IMR-90 (cell line): ENCODE results near the gene KRTCAP2.

Experiments used
- BHLHE40 ChIP-seq: fragments of 150-350 bp; IDR thresholded peaks from 2 replicates; pipeline ENCODE4 v1.6.1; 2016; ENCODE audit warnings: mild to moderate bottlenecking, low read depth, low read length
- FOS ChIP-seq: fragments of 150-350 bp; IDR thresholded peaks from 2 replicates; pipeline ENCODE4 v1.6.1; 2016; ENCODE audit warnings: low read depth, low read length
- POLR2A ChIP-seq: IDR thresholded peaks from 2 replicates; pipeline ENCODE4 v1.6.1; 2012; ENCODE audit warnings: mild to moderate bottlenecking, low read depth, low read length
- SMC3 ChIP-seq: fragments of 150-350 bp; IDR thresholded peaks from 2 replicates; pipeline ENCODE4 v1.6.1; 2016; ENCODE audit warnings: low read depth, mild to moderate bottlenecking, antibody characterized with exemption, low read length, moderate library complexity
- TF ChIP-seq, protein P1 (sequence below): conservative IDR thresholded peaks from 2 replicates; pipeline ENCODE4 v1.5.1; 2012; ENCODE audit warnings: mild to moderate bottlenecking, low read depth, low read length, improper control_type of control experiment
- TF ChIP-seq, protein P2 (sequence below): fragments of 150-350 bp; IDR thresholded peaks from 2 replicates; pipeline ENCODE4 v1.6.1; 2017; ENCODE audit warnings: mild to moderate bottlenecking, antibody characterized with exemption, low read length, low read depth
- TF ChIP-seq, protein P3 (sequence below): fragments of 150-350 bp; IDR thresholded peaks from 2 replicates; pipeline ENCODE4 v1.6.1; 2016; ENCODE audit warnings: low read depth, mild to moderate bottlenecking, low read length, moderate library complexity, borderline replicate concordance

DNA sequence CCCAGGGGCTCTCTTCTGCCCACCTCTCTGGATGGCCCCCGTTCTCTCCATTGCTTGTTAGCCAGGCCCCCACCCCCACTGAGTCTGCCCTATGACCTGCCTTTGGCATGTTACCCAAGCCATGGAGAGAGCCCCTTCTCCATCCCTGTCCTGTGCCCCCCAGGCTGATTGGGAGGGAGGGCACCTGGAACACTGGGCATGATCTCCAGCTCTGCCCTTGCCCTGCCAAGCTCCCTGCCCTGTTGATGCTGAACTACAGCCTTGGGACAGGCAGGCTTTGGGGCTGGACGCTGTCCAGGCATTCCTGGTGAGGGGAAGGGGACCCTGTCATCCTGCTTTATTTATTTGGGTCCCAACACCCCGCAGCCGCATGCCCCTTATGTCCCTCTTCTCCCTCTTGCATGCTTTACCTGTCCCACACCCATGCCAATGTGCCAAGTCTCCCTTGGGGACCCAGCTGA is 11.3 kb upstream of the KRTCAP2 start:
- TF ChIP-seq, protein P1, sequence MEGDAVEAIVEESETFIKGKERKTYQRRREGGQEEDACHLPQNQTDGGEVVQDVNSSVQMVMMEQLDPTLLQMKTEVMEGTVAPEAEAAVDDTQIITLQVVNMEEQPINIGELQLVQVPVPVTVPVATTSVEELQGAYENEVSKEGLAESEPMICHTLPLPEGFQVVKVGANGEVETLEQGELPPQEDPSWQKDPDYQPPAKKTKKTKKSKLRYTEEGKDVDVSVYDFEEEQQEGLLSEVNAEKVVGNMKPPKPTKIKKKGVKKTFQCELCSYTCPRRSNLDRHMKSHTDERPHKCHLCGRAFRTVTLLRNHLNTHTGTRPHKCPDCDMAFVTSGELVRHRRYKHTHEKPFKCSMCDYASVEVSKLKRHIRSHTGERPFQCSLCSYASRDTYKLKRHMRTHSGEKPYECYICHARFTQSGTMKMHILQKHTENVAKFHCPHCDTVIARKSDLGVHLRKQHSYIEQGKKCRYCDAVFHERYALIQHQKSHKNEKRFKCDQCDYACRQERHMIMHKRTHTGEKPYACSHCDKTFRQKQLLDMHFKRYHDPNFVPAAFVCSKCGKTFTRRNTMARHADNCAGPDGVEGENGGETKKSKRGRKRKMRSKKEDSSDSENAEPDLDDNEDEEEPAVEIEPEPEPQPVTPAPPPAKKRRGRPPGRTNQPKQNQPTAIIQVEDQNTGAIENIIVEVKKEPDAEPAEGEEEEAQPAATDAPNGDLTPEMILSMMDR = no peak
- TF ChIP-seq POLR2A (no peak), FOS (no peak), BHLHE40 (no peak), SMC3 (no peak)
- TF ChIP-seq, protein P2, sequence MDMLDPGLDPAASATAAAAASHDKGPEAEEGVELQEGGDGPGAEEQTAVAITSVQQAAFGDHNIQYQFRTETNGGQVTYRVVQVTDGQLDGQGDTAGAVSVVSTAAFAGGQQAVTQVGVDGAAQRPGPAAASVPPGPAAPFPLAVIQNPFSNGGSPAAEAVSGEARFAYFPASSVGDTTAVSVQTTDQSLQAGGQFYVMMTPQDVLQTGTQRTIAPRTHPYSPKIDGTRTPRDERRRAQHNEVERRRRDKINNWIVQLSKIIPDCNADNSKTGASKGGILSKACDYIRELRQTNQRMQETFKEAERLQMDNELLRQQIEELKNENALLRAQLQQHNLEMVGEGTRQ = no peak
- TF ChIP-seq, protein P3, sequence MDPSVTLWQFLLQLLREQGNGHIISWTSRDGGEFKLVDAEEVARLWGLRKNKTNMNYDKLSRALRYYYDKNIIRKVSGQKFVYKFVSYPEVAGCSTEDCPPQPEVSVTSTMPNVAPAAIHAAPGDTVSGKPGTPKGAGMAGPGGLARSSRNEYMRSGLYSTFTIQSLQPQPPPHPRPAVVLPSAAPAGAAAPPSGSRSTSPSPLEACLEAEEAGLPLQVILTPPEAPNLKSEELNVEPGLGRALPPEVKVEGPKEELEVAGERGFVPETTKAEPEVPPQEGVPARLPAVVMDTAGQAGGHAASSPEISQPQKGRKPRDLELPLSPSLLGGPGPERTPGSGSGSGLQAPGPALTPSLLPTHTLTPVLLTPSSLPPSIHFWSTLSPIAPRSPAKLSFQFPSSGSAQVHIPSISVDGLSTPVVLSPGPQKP = no peak
